Aorta (tissue), 5 donors: Measurements from ENCODE around the gene CYP46A1. TPM values are rescaled to one million over a fixed set of nuclear protein-coding genes. Genes with fewer than 3 reads are reported as not detected.
A peak's percentile ranks its signal among the peaks of the same experiment; 100 is the strongest.
"Not testable (repeated sequence)": the region's sequence is repeated elsewhere in the genome, so short reads cannot be mapped to it uniquely, and the experiment has no call there.

Source experiments
- ATAC-seq: fragments of 200-7000 bp; cut with Tn5 transposase; one replicate; pipeline ENCODE4 v1.9.1; 2022; ENCODE audit warnings: moderate library complexity; ENCODE audit not compliant: low FRiP score
- DNase-seq, 2 donors: peaks; one replicate each; pipeline ENCODE4 v3.0.0-alpha.2; 2020
- H3K27ac ChIP-seq, 2 donors: one replicate each; pipeline ENCODE4 v1.5.1; 2013; ENCODE audit warnings: low read length in 2 of 2, mild to moderate bottlenecking in 2 of 2, moderate library complexity in 2 of 2, control low read depth in 1 of 2, inconsistent platforms in 1 of 2, low read depth in 1 of 2
- H3K27me3 ChIP-seq, 2 donors: one replicate each; pipeline ENCODE4 v1.6.1; 2013; ENCODE audit warnings: control low read depth in 1 of 2, low read length in 1 of 2, mild to moderate bottlenecking in 1 of 2, moderate library complexity in 1 of 2; ENCODE audit not compliant: insufficient read depth in 2 of 2, control insufficient read depth in 1 of 2
- H3K36me3 ChIP-seq, 2 donors: one replicate each; pipeline ENCODE4 v1.6.1; 2013; ENCODE audit warnings: control low read depth in 1 of 2, low read length in 1 of 2, mild to moderate bottlenecking in 1 of 2; ENCODE audit not compliant: insufficient read depth in 2 of 2, control insufficient read depth in 1 of 2
- H3K4me1 ChIP-seq, 2 donors: one replicate each; pipeline ENCODE4 v1.6.1; 2013; ENCODE audit warnings: low read length in 2 of 2, control low read depth in 1 of 2, mild to moderate bottlenecking in 1 of 2, moderate library complexity in 1 of 2; ENCODE audit not compliant: insufficient read depth in 2 of 2, control insufficient read depth in 1 of 2
- H3K4me3 ChIP-seq, 2 donors: one replicate each; pipeline ENCODE4 v1.5.1; 2013; ENCODE audit warnings: low read length in 2 of 2, control low read depth in 1 of 2, mild to moderate bottlenecking in 1 of 2
- H3K9me3 ChIP-seq: one replicate; pipeline ENCODE4 v1.6.1; 2013; ENCODE audit warnings: mild to moderate bottlenecking, low read length; ENCODE audit not compliant: control insufficient read depth
- WGBS, 2 donors: extraction: QIAGEN DNeasy Blood & Tissue Kit; methylation state at CpG; one replicate each; pipeline ENCODE4 v1.1.7; 2013; 5-methylcytosine and 5-hydroxymethylcytosine counted together
- intact Hi-C, 2 donors: fragments of 100-400 bp; cut with DNase I; formaldehyde crosslinking; loops; one replicate each; pipeline versions ENCODE4 v1.14.2 to v1.15.0; 2022
- polyA plus RNA-seq, 2 donors: library from polyadenylated mRNA; stranded (reverse); fragments of 200-250 nt; gene quantifications; one replicate each; pipeline ENCODE4 v1.2.3, GENCODE V29; 2013
- total RNA-seq, 2 donors: library from RNA; stranded (reverse); fragmentation: NEBNext Ultra II Directional; extraction: Animal tissue kit (Norgen Biotek cat#: 25700); gene quantifications; one replicate each; pipeline ENCODE4 v1.2.1, GENCODE V29; 2021
- donor health status: healthy with polysubstance abuse.
- donor health status: Bipolar disorder and iron deficiency.
- donor health status: DM: no; HTN: no; CAD: no.
- donor health status: DM: no; HTN: no; CAD: no.
- donor health status: DM: yes; HTN: yes; CAD: no.

Gene CYP46A1
- total and polyA plus RNA-seq, 4 donors = 0.68 to 3.7 (median 0.97) TPM; not detected in 1

DNA sequence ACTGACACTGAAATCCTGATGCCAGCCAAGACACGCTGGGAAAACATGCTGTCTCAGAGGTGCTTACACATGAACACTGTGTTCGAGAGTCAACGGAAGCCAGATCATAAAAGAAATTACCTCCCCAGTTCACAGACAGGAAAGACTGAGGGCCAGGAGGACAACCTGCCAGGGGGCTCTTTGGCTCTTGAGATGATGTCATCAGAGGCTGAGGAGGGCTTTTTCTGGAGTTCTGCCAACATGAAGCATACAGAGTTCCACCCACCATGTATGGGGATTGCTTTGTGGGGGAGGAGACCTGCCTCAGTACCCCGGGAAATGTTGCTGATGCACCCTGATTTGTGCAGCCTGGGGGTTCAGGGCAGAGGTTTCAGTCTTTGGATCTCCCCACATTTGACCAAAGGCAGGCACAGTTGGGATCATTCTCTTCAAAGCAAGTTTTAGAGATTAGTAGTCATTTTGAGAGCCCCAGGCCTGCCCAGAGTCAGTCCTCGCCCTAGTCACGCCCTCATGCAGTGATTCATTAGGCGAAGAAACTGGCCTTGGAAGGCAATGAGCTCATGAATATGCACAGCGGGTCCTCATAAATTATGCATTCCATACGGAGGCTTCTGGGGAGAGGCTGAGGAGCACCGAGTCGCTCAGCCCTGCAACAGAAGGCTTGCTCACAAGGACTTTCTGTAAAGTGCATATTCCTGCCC is 74.2 kb downstream of the CYP46A1 start:
- no peaks in the 10 kb centered on the region for H3K36me3 ChIP-seq
- WGBS, 2 donors = 91% methylated on average over 11 of the region's 11 CpGs
- no peak overlapping the region for H3K27ac ChIP-seq
- DNase-seq = peak; percentile 42 to 65
- H3K4me3 ChIP-seq = no peak overlapping the region
- no peaks in the 10 kb centered on the region for H3K27me3 ChIP-seq
- intact Hi-C loops = loop anchor here in 1 of 2 donors (5.0 kb wide), 1 partner anchor 34 kb away; the partner anchor contains the start of gene EML1
- H3K9me3 ChIP-seq = no peaks in the 10 kb centered on the region
- peaks cover 0 to 3% of the 10 kb centered on the region in 2 donors for H3K4me1 ChIP-seq
- no peak for ATAC-seq

DNA sequence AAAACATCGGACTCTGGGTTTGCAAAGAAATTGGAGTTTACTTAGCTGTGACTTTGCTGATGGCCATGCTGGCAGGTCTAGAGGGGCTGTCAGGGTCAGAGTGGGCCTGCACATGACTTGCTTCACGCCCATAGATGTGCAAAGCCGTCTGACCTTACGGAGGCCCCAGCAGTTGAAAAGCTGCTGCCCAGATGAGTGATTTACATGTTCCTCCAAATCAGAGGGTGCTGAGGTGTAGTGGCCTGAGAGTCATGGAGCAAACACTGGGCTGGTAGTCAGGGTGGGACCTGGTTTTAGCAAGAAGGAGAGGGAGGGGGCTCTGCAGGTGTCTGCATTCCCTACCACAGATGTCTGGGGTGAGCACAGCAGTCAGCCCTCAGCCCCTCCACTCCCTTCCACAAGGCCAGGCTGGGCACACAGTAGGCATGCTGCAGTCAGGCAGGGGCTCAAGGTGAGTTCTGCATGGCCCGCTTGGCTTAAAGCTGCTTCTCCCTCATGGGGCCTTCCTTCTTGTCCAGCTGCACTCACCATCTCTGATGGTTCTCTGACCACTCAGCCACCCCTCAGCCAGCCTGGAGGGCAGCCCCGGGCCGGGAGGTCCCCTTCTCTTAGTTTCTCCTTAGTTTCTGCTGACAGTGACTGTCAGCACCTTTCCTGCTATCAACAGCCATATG is 74.9 kb downstream of the CYP46A1 start:
- intact Hi-C loops = loop anchor here in 1 of 2 donors (5.0 kb wide), 1 partner anchor 33 kb away; the partner anchor contains the start of gene EML1
- peak in 1 of 2 donors; percentile 36 for DNase-seq

GRCh38 chr14:99759546-99759925 is 75.4 kb downstream of the CYP46A1 start:
- DNase-seq (peak in 1 of 2 donors; percentile 52), ATAC-seq (no peak)
- no peaks in the 10 kb centered on the region for H3K4me1 ChIP-seq
- no peaks in the 10 kb centered on the region for H3K27me3 ChIP-seq
- 82 to 87% methylated on average over 9 of the region's 9 CpGs for WGBS, 2 donors
- no peak overlapping the region for H3K4me3 ChIP-seq
- H3K9me3 ChIP-seq = no peaks in the 10 kb centered on the region
- H3K36me3 ChIP-seq = no peaks in the 10 kb centered on the region
- no peak overlapping the region for H3K27ac ChIP-seq
- intact Hi-C loops = loop anchor here in 1 of 2 donors (5.0 kb wide), 1 partner anchor 33 kb away; the partner anchor contains the start of gene EML1

More for the DNA sequence above, 74.9 kb downstream of the CYP46A1 start:
- Histone ChIP-seq H3K4me3 (no peak overlapping the region), H3K27me3 (no peaks in the 10 kb centered on the region), H3K27ac (no peak overlapping the region), H3K4me1 (peaks cover 0 to 3% of the 10 kb centered on the region in 2 donors), H3K36me3 (no peaks in the 10 kb centered on the region), H3K9me3 (no peaks in the 10 kb centered on the region)
- 88 to 90% methylated on average over 7 of the region's 7 CpGs for WGBS, 2 donors
- no peak for ATAC-seq

DNA sequence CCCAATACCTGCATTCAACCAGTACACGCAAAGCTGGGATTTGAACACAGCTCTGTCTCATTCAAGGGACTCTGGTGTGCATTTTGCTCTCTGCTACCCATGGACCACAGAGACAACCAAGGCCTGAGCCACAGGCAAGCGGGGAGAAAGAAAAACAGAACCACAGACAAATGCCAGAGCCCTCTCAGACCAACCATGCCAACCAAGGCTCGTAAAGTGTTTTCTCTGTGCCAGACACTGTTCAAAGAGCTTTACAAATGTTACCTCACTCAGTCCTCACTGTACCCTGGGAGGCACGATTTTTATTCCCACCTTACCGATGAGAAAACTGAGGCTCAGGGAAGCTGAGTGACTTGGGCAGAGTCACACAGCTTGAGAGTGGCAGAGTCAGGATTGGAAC is 76.7 kb downstream of the CYP46A1 start:
- Histone ChIP-seq H3K4me3 (no peak overlapping the region), H3K9me3 (no peaks in the 10 kb centered on the region), H3K27ac (no peak overlapping the region), H3K4me1 (no peaks in the 10 kb centered on the region), H3K36me3 (no peaks in the 10 kb centered on the region), H3K27me3 (no peaks in the 10 kb centered on the region)
- intact Hi-C loops = no loop called here
- ATAC-seq (no peak), DNase-seq (peak in 1 of 2 donors; percentile 27)
- WGBS, 2 donors = 69 to 71% methylated on average over 5 of the region's 5 CpGs

DNA sequence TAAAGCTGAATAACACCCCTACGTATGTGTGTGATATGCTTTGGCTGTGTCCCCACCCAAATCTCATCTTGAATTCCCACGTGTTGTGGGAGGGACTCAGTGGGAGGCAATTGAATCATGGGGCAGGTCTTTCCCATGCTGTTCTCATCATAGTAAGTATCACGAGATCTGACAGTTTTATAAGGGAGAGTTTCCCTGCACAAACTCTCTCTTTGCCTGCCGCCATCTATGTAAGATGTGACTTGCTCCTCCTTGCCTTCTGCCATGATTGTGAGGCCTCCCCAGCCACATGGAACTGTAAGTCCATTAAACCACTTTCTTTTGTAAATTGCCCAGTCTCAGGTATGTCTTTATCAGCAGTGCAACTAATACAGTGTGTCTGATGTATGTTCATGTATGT is 78.8 kb downstream of the CYP46A1 start:
- H3K36me3 ChIP-seq, H3K27ac ChIP-seq, DNase-seq, ATAC-seq, intact Hi-C loops, H3K4me3 ChIP-seq, H3K4me1 ChIP-seq, H3K9me3 ChIP-seq, H3K27me3 ChIP-seq: not testable (repeated sequence)
- 93 to 95% methylated on average over 4 of the region's 4 CpGs for WGBS, 2 donors

DNA sequence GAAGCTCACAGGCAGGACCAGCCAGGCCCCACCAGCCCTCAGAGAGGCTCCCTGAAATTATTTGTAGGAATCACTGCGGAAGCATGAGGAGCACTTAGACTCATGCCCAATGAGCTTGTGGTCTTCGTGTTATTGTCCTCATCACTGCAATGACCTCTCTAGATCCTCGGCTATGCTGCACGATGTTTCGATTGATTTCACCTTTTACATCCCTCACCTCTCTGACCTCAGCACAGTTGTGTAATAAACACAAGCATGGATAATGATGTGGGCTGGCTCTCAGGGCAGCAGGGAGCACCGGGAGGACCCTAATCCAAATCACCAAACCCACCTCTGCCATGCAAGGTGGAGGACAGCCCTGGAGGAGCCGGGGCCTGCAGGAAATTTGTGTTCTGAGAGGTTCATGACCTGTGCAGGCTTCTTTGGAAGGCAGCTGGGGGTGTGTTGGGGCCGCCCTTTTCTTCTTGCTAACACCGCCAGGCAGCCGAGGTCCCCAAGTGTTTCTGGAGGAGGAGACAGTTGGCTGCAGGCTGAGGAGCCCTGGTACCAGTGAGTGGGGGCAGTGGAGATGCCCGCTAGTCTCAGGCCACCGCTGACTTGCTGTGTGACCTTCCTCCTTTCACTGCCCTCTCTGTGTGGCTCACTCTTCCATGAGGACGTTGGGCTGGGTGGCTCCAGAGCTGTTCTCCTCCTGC is 79.6 kb downstream of the CYP46A1 start:
- no peaks in the 10 kb centered on the region for H3K36me3 ChIP-seq
- H3K27me3 ChIP-seq = no peaks in the 10 kb centered on the region
- H3K9me3 ChIP-seq = no peaks in the 10 kb centered on the region
- intact Hi-C loops = no loop called here
- no peak overlapping the region for H3K27ac ChIP-seq
- DNase-seq (peak in 1 of 2 donors; percentile 51), ATAC-seq (no peak)
- H3K4me3 ChIP-seq = no peak overlapping the region
- 96 to 98% methylated on average over 12 to 13 of the region's 13 CpGs for WGBS, 2 donors
- peaks cover 0 to 2% of the 10 kb centered on the region in 2 donors for H3K4me1 ChIP-seq

GRCh38 chr14:99764222-99764706 is 80.2 kb downstream of the CYP46A1 start:
- no peak overlapping the region for H3K27ac ChIP-seq

GRCh38 chr14:99768381-99768780 is 84.3 kb downstream of the CYP46A1 start:
- WGBS, 2 donors = 83 to 86% methylated on average over 6 of the region's 6 CpGs
- Histone ChIP-seq H3K27ac (no peak overlapping the region), H3K27me3 (no peaks in the 10 kb centered on the region), H3K36me3 (no peaks in the 10 kb centered on the region), H3K4me3 (no peak overlapping the region), H3K9me3 (no peaks in the 10 kb centered on the region), H3K4me1 (peaks cover 0 to 2% of the 10 kb centered on the region in 2 donors)
- ATAC-seq (no peak), DNase-seq (no peak)
- intact Hi-C loops = no loop called here

More at GRCh38 chr14:99764222-99764706, 80.2 kb downstream of the CYP46A1 start:
- no peaks in the 10 kb centered on the region for H3K9me3 ChIP-seq
- H3K4me3 ChIP-seq = no peak overlapping the region
- 94 to 97% methylated on average over 11 of the region's 11 CpGs for WGBS, 2 donors
- no peaks in the 10 kb centered on the region for H3K36me3 ChIP-seq
- peaks cover 0 to 2% of the 10 kb centered on the region in 2 donors for H3K4me1 ChIP-seq
- intact Hi-C loops = no loop called here
- DNase-seq = no peak
- ATAC-seq = no peak
- no peaks in the 10 kb centered on the region for H3K27me3 ChIP-seq
